HepG2 (cell line): Measurements from ENCODE around the gene PREP.
"Not testable (repeated sequence)": the region's sequence is repeated elsewhere in the genome, so short reads cannot be mapped to it uniquely, and the experiment has no call there.

Experiments
- CHD4 ChIP-seq: fragments of 200-600 bp; sonication (generic); IDR thresholded peaks from 2 replicates; pipeline ENCODE4 v1.7.0; 2017; ENCODE audit warnings: mild to moderate bottlenecking, low read length, borderline replicate concordance
- GABPA ChIP-seq, 2 experiments: IDR thresholded peaks; 2 replicates each; pipeline ENCODE4 v1.6.1; 2011 to 2016; ENCODE audit warnings: low read depth in 2 of 2, low read length in 1 of 2, missing biosample characterization in 1 of 2, missing genetic modification characterization in 1 of 2
- GLI4 ChIP-seq: sonication (generic); formaldehyde crosslinking; IDR thresholded peaks from 2 replicates; pipeline ENCODE4 v1.5.1; 2020; ENCODE audit warnings: missing genetic modification reagents, mild to moderate bottlenecking, moderate library complexity, borderline replicate concordance
- HCFC1 ChIP-seq: fragments of 150-350 bp; IDR thresholded peaks from 2 replicates; pipeline ENCODE4 v1.6.1; 2014; ENCODE audit warnings: low read depth, low read length
- HNRNPK ChIP-seq: fragments of 200-400 bp; formaldehyde crosslinking; IDR thresholded peaks from 2 replicates; pipeline ENCODE4 v1.6.1; 2018; ENCODE audit warnings: low read length, low read depth, moderate library complexity, mild to moderate bottlenecking; ENCODE audit not compliant: poor library complexity, severe bottlenecking
- HOXA9 ChIP-seq: sonication (generic); formaldehyde crosslinking; IDR thresholded peaks from 2 replicates; pipeline ENCODE4 v1.8.1; 2022; ENCODE audit warnings: missing genetic modification reagents, mild to moderate bottlenecking, moderate library complexity, borderline replicate concordance
- KDM3A ChIP-seq: IDR thresholded peaks from 2 replicates; pipeline ENCODE4 v1.6.1; 2018; ENCODE audit warnings: low read depth, missing compliant biosample characterization
- PHF8 ChIP-seq: sonication (generic); formaldehyde crosslinking; IDR thresholded peaks from 2 replicates; pipeline ENCODE4 v1.5.0; 2020; ENCODE audit warnings: missing genetic modification reagents
- TF ChIP-seq, protein P1 (sequence below): IDR thresholded peaks from 2 replicates; pipeline ENCODE4 v1.6.1; 2016; ENCODE audit warnings: low read depth, borderline replicate concordance
- TF ChIP-seq, protein P2 (sequence below): sonication (generic); formaldehyde crosslinking; IDR thresholded peaks from 2 replicates; pipeline ENCODE4 v1.8.1; 2023; ENCODE audit warnings: mild to moderate bottlenecking, moderate library complexity, missing genetic modification reagents
- TF ChIP-seq, protein P3 (sequence below): sonication (generic); formaldehyde crosslinking; IDR thresholded peaks from 2 replicates; pipeline ENCODE4 v1.5.0; 2020; ENCODE audit warnings: mild to moderate bottlenecking, missing genetic modification reagents, moderate library complexity
- TF ChIP-seq, protein P4 (sequence below): sonication (generic); formaldehyde crosslinking; IDR thresholded peaks from 2 replicates; pipeline ENCODE4 v1.5.1; 2020; ENCODE audit warnings: mild to moderate bottlenecking, missing genetic modification reagents, moderate library complexity

DNA sequence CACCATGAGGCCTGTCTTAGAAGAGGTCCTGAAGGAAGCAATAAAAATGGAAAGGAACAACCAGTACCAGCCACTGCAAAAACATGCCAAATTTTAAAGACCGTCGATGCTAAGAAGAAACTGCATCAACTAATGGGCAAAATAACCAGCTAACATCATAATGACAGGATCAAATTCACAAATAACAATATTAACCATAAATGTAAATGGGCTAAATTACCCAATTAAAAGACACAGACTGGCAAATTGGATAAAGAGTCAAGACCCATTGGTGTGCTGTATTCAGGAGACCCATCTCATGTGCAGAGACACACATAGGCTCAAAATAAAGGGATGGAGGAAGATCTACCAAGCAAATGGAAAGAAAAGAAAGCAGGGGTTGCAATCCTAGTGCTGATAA, 14.1 kb upstream of the PREP start:
- not testable (repeated sequence) for TF ChIP-seq PHF8 (CRISPR knock-in tag); GLI4 (CRISPR knock-in tag); GABPA (IDR thresholded peaks at IDR 0.05; ENCODE audit: low read depth, low read length); GABPA (CRISPR knock-in tag; IDR thresholded peaks at IDR 0.05; ENCODE audit: low read depth); KDM3A; HOXA9 (CRISPR knock-in tag); HCFC1; HNRNPK; CHD4
- TF ChIP-seq, protein P1, sequence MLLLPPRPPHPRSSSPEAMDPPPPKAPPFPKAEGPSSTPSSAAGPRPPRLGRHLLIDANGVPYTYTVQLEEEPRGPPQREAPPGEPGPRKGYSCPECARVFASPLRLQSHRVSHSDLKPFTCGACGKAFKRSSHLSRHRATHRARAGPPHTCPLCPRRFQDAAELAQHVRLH: not testable (repeated sequence)
- TF ChIP-seq, protein P2, sequence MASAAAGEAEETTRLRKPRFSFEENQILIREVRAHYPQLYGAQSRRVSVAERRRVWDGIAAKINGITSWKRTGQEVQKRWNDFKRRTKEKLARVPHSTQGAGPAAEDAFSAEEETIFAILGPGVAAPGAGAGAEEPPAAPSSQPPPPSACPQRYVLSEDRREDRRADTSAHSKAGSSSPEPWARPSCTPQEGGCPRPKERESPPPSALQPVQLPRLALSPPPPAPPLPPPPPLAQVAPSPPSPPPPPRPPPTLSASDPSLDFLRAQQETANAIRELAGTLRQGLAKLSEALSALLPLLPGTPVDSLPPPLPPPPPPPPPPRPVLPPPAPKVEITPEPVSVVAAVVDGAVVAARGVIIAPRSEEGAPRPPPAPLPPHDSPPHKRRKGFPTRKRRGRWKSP (CRISPR knock-in tag): not testable (repeated sequence)
- TF ChIP-seq, protein P3, sequence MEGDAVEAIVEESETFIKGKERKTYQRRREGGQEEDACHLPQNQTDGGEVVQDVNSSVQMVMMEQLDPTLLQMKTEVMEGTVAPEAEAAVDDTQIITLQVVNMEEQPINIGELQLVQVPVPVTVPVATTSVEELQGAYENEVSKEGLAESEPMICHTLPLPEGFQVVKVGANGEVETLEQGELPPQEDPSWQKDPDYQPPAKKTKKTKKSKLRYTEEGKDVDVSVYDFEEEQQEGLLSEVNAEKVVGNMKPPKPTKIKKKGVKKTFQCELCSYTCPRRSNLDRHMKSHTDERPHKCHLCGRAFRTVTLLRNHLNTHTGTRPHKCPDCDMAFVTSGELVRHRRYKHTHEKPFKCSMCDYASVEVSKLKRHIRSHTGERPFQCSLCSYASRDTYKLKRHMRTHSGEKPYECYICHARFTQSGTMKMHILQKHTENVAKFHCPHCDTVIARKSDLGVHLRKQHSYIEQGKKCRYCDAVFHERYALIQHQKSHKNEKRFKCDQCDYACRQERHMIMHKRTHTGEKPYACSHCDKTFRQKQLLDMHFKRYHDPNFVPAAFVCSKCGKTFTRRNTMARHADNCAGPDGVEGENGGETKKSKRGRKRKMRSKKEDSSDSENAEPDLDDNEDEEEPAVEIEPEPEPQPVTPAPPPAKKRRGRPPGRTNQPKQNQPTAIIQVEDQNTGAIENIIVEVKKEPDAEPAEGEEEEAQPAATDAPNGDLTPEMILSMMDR (CRISPR knock-in tag): not testable (repeated sequence)
- TF ChIP-seq, protein P4, sequence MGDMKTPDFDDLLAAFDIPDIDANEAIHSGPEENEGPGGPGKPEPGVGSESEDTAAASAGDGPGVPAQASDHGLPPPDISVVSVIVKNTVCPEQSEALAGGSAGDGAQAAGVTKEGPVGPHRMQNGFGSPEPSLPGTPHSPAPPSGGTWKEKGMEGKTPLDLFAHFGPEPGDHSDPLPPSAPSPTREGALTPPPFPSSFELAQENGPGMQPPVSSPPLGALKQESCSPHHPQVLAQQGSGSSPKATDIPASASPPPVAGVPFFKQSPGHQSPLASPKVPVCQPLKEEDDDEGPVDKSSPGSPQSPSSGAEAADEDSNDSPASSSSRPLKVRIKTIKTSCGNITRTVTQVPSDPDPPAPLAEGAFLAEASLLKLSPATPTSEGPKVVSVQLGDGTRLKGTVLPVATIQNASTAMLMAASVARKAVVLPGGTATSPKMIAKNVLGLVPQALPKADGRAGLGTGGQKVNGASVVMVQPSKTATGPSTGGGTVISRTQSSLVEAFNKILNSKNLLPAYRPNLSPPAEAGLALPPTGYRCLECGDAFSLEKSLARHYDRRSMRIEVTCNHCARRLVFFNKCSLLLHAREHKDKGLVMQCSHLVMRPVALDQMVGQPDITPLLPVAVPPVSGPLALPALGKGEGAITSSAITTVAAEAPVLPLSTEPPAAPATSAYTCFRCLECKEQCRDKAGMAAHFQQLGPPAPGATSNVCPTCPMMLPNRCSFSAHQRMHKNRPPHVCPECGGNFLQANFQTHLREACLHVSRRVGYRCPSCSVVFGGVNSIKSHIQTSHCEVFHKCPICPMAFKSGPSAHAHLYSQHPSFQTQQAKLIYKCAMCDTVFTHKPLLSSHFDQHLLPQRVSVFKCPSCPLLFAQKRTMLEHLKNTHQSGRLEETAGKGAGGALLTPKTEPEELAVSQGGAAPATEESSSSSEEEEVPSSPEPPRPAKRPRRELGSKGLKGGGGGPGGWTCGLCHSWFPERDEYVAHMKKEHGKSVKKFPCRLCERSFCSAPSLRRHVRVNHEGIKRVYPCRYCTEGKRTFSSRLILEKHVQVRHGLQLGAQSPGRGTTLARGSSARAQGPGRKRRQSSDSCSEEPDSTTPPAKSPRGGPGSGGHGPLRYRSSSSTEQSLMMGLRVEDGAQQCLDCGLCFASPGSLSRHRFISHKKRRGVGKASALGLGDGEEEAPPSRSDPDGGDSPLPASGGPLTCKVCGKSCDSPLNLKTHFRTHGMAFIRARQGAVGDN (CRISPR knock-in tag): not testable (repeated sequence)
